Measurements from ENCODE around the gene TSC22D3.

- no peak for TF ChIP-seq CTCF (IDR thresholded peaks at IDR 0.05; ENCODE audit: insufficient read depth, low read length, poor library complexity, severe bottlenecking)
- TF ChIP-seq EZH2phosphoT487 (conservative IDR thresholded peaks at IDR 0.05; ENCODE audit: low read length) = no peak
These were observed 28.8 kb upstream of the TSC22D3 start for GRCh38 chrX:107804427-107804826.

All from SU-DHL-6 (cell line).